ENCODE data around the gene SPINK1.

SPINK1 gene

GRCh38 chr5:147869112-147869511 is 37.6 kb upstream of the SPINK1 start:
- H3K9me3 ChIP-seq (replicated peaks; ENCODE audit: low read length): no peaks in the 10 kb centered on the region
- no peaks in the 10 kb centered on the region for H3K27me3 ChIP-seq (ENCODE audit: control insufficient read depth, insufficient read depth, low read length)
- H3K4me2 ChIP-seq (ENCODE audit: low read length): no peak overlapping the region
- H3K4me1 ChIP-seq (ENCODE audit: control insufficient read depth, insufficient read depth, low read length): no peaks in the 10 kb centered on the region
- H3K36me3 ChIP-seq (ENCODE audit: insufficient read depth, low read length): no peaks in the 10 kb centered on the region
- no peak overlapping the region for H3K4me3 ChIP-seq (ENCODE audit: low read length)
- no peak overlapping the region for H3K9ac ChIP-seq (ENCODE audit: low read depth, low read length)

- no peaks in the 10 kb centered on the region for H3K36me3 ChIP-seq (ENCODE audit: insufficient read depth, low read length)
- no peaks in the 10 kb centered on the region for H3K9me3 ChIP-seq (replicated peaks; ENCODE audit: low read length)
Observed at GRCh38 chr5:147863454-147864158, 32.1 kb upstream of the SPINK1 start.

GRCh38 chr5:147860641-147861025 is 29.2 kb upstream of the SPINK1 start:
- Histone ChIP-seq H3K4me1 (ENCODE audit: control insufficient read depth, insufficient read depth, low read length) (no peaks in the 10 kb centered on the region), H3K9ac (ENCODE audit: low read depth, low read length) (no peak overlapping the region), H3K27me3 (ENCODE audit: control insufficient read depth, insufficient read depth, low read length) (peaks cover 5% of the 10 kb centered on the region), H3K4me2 (ENCODE audit: low read length) (no peak overlapping the region), H3K9me3 (replicated peaks; ENCODE audit: low read length) (no peaks in the 10 kb centered on the region), H3K36me3 (ENCODE audit: insufficient read depth, low read length) (no peaks in the 10 kb centered on the region), H3K4me3 (ENCODE audit: low read length) (no peak overlapping the region)

More at GRCh38 chr5:147863454-147864158, 32.1 kb upstream of the SPINK1 start:
- H3K4me3 ChIP-seq (ENCODE audit: low read length): no peak overlapping the region
- H3K4me1 ChIP-seq (ENCODE audit: control insufficient read depth, insufficient read depth, low read length): no peaks in the 10 kb centered on the region
- no peak overlapping the region for H3K9ac ChIP-seq (ENCODE audit: low read depth, low read length)
- H3K27me3 ChIP-seq (ENCODE audit: control insufficient read depth, insufficient read depth, low read length): no peaks in the 10 kb centered on the region
- H3K4me2 ChIP-seq (ENCODE audit: low read length): no peak overlapping the region

- Histone ChIP-seq H3K4me2 (ENCODE audit: low read length) (no peak overlapping the region), H3K9me3 (replicated peaks; ENCODE audit: low read length) (no peaks in the 10 kb centered on the region), H3K4me3 (ENCODE audit: low read length) (no peak overlapping the region), H3K4me1 (ENCODE audit: control insufficient read depth, insufficient read depth, low read length) (no peaks in the 10 kb centered on the region), H3K36me3 (ENCODE audit: insufficient read depth, low read length) (no peaks in the 10 kb centered on the region), H3K9ac (ENCODE audit: low read depth, low read length) (no peak overlapping the region), H3K27me3 (ENCODE audit: control insufficient read depth, insufficient read depth, low read length) (peaks cover 5% of the 10 kb centered on the region)
Observed at GRCh38 chr5:147859962-147860640, 28.6 kb upstream of the SPINK1 start.

- H3K4me1 ChIP-seq (ENCODE audit: control insufficient read depth, insufficient read depth, low read length): no peaks in the 10 kb centered on the region
- H3K27me3 ChIP-seq (ENCODE audit: control insufficient read depth, insufficient read depth, low read length): peaks cover 5% of the 10 kb centered on the region
- H3K4me2 ChIP-seq (ENCODE audit: low read length): no peak overlapping the region
- no peaks in the 10 kb centered on the region for H3K36me3 ChIP-seq (ENCODE audit: insufficient read depth, low read length)
- H3K9ac ChIP-seq (ENCODE audit: low read depth, low read length): no peak overlapping the region
- H3K4me3 ChIP-seq (ENCODE audit: low read length): no peak overlapping the region
- no peaks in the 10 kb centered on the region for H3K9me3 ChIP-seq (replicated peaks; ENCODE audit: low read length)
Observed at GRCh38 chr5:147858565-147858964, 27.1 kb upstream of the SPINK1 start.

- H3K36me3 ChIP-seq (ENCODE audit: insufficient read depth, low read length): no peaks in the 10 kb centered on the region
- H3K27me3 ChIP-seq (ENCODE audit: control insufficient read depth, insufficient read depth, low read length): peaks cover 5% of the 10 kb centered on the region
- no peaks in the 10 kb centered on the region for H3K9me3 ChIP-seq (replicated peaks; ENCODE audit: low read length)
- no peak overlapping the region for H3K9ac ChIP-seq (ENCODE audit: low read depth, low read length)
- H3K4me1 ChIP-seq (ENCODE audit: control insufficient read depth, insufficient read depth, low read length): no peaks in the 10 kb centered on the region
- no peak overlapping the region for H3K4me3 ChIP-seq (ENCODE audit: low read length)
- H3K4me2 ChIP-seq (ENCODE audit: low read length): no peak overlapping the region
Observed at GRCh38 chr5:147857302-147858129, 26.0 kb upstream of the SPINK1 start.

- Histone ChIP-seq H3K27me3 (ENCODE audit: control insufficient read depth, insufficient read depth, low read length) (peaks cover 5% of the 10 kb centered on the region), H3K36me3 (ENCODE audit: insufficient read depth, low read length) (no peaks in the 10 kb centered on the region), H3K4me1 (ENCODE audit: control insufficient read depth, insufficient read depth, low read length) (no peaks in the 10 kb centered on the region), H3K9me3 (replicated peaks; ENCODE audit: low read length) (no peaks in the 10 kb centered on the region), H3K9ac (ENCODE audit: low read depth, low read length) (no peak overlapping the region), H3K4me3 (ENCODE audit: low read length) (no peak overlapping the region), H3K4me2 (ENCODE audit: low read length) (no peak overlapping the region)
Observed at GRCh38 chr5:147856801-147857200, 25.3 kb upstream of the SPINK1 start.

- Histone ChIP-seq H3K9ac (ENCODE audit: low read depth, low read length) (no peak overlapping the region), H3K36me3 (ENCODE audit: insufficient read depth, low read length) (no peaks in the 10 kb centered on the region), H3K4me3 (ENCODE audit: low read length) (no peak overlapping the region), H3K27me3 (ENCODE audit: control insufficient read depth, insufficient read depth, low read length) (peaks cover 9% of the 10 kb centered on the region), H3K4me1 (ENCODE audit: control insufficient read depth, insufficient read depth, low read length) (no peaks in the 10 kb centered on the region), H3K9me3 (replicated peaks; ENCODE audit: low read length) (no peaks in the 10 kb centered on the region), H3K4me2 (ENCODE audit: low read length) (no peak overlapping the region)
Observed at GRCh38 chr5:147855774-147856069, 24.3 kb upstream of the SPINK1 start.

GRCh38 chr5:147854894-147855773 is 23.7 kb upstream of the SPINK1 start:
- Histone ChIP-seq H3K4me1 (ENCODE audit: control insufficient read depth, insufficient read depth, low read length) (no peaks in the 10 kb centered on the region), H3K4me2 (ENCODE audit: low read length) (no peak overlapping the region), H3K36me3 (ENCODE audit: insufficient read depth, low read length) (no peaks in the 10 kb centered on the region), H3K27me3 (ENCODE audit: control insufficient read depth, insufficient read depth, low read length) (peaks cover 9% of the 10 kb centered on the region), H3K9ac (ENCODE audit: low read depth, low read length) (no peak overlapping the region), H3K9me3 (replicated peaks; ENCODE audit: low read length) (no peaks in the 10 kb centered on the region), H3K4me3 (ENCODE audit: low read length) (no peak overlapping the region)

GRCh38 chr5:147854331-147854730 is 22.9 kb upstream of the SPINK1 start:
- Histone ChIP-seq H3K27me3 (ENCODE audit: control insufficient read depth, insufficient read depth, low read length) (peaks cover 15% of the 10 kb centered on the region), H3K9ac (ENCODE audit: low read depth, low read length) (no peak overlapping the region)

More at GRCh38 chr5:147854331-147854730, 22.9 kb upstream of the SPINK1 start:
- Histone ChIP-seq H3K36me3 (ENCODE audit: insufficient read depth, low read length) (no peaks in the 10 kb centered on the region), H3K4me1 (ENCODE audit: control insufficient read depth, insufficient read depth, low read length) (no peaks in the 10 kb centered on the region), H3K4me3 (ENCODE audit: low read length) (no peak overlapping the region), H3K4me2 (ENCODE audit: low read length) (no peak overlapping the region), H3K9me3 (replicated peaks; ENCODE audit: low read length) (no peaks in the 10 kb centered on the region)
